Astrocyte of the cerebellum (primary cell): ENCODE results near the gene MT1H.

Experiments
- DNase-seq: peaks from one replicate; pipeline ENCODE4 v3.0.0-alpha.2; 2011; ENCODE audit warnings: low read depth
- H3K4me3 ChIP-seq: 2 replicates; pipeline ENCODE4 v1.5.1; 2011; ENCODE audit warnings: mild to moderate bottlenecking, low read depth, low read length, moderate library complexity
- in situ Hi-C: cut with HindIII; loops from 2 replicates; pipeline ENCODE4 v1.10.0; 2017; ENCODE audit warnings: low sequenced_read_pairs
- TF ChIP-seq, protein P1 (sequence below): IDR thresholded peaks from 2 replicates; pipeline ENCODE4 v1.5.1; 2012; ENCODE audit warnings: low read length, low read depth, moderate library complexity, mild to moderate bottlenecking; ENCODE audit errors: missing control alignments

Gene MT1H

DNA sequence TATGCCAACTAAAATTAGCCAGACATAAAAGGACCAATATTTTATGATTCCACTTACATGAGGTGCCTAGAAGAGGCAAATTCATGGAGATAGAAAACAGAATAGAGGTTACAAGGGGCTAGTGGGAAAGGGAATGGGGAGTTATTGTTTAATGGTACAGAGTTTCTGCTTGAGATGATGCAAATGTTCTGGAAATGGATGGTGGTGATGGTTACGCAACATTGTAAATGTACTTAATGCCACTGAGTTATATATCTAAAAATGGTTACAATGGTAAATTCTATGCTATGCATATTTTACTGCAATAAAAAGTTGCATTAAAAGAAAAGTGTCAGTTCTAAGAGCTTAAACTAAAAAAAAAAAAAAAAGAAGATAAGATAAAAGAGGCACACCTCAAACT is 30.6 kb downstream of the MT1H start:
- DNase-seq, result no peak
- in situ Hi-C loops, result no loop called here

DNA sequence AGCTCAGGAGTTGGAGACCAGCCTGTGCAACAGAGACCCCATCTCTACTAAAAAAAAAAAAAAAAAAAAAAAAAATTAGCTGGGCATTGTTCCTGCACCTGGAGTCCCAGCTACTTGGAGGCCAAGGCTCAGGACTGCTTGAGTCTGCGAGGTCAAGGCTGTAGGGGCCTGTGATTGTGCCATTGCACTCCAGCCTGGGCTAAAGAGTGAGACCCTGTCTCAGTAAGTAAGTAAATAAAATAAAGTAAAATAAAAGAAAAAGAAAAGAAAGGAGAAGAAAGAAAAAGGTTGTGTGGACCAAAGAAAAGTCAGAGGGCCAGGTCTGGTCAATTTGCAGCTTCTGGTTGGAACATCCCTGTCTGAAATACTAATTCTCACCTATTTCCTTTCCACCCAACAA is 31.0 kb downstream of the MT1H start:
- in situ Hi-C loops, result no loop called here
- no peak for DNase-seq
- H3K4me3 ChIP-seq, result no peak overlapping the region
- TF ChIP-seq, protein P1, sequence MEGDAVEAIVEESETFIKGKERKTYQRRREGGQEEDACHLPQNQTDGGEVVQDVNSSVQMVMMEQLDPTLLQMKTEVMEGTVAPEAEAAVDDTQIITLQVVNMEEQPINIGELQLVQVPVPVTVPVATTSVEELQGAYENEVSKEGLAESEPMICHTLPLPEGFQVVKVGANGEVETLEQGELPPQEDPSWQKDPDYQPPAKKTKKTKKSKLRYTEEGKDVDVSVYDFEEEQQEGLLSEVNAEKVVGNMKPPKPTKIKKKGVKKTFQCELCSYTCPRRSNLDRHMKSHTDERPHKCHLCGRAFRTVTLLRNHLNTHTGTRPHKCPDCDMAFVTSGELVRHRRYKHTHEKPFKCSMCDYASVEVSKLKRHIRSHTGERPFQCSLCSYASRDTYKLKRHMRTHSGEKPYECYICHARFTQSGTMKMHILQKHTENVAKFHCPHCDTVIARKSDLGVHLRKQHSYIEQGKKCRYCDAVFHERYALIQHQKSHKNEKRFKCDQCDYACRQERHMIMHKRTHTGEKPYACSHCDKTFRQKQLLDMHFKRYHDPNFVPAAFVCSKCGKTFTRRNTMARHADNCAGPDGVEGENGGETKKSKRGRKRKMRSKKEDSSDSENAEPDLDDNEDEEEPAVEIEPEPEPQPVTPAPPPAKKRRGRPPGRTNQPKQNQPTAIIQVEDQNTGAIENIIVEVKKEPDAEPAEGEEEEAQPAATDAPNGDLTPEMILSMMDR, result no peak

More for the DNA sequence above, 30.6 kb downstream of the MT1H start:
- TF ChIP-seq, protein P1, result no peak
- no peak overlapping the region for H3K4me3 ChIP-seq

DNA sequence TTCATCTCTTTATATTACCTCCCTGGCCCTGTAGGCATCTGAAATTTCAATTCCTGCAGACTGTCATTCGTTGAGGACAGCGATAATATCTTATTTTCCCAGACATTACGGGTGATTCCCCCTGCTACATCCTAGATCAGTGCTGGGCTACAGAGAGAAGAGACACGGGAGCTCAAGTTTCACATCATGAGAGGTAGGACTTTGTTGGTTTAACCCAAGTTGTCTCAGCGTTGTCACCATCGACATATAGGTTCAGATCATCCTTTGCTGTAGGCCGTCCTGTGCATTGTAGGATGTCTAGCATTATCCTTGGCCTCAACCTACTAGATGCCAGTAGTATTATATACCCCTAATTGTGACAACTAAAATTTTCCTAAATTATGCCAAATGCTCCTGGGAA is 31.9 kb downstream of the MT1H start:
- TF ChIP-seq, protein P1, result no peak
- H3K4me3 ChIP-seq, result no peak overlapping the region
- DNase-seq, result no peak
- in situ Hi-C loops, result no loop called here

DNA sequence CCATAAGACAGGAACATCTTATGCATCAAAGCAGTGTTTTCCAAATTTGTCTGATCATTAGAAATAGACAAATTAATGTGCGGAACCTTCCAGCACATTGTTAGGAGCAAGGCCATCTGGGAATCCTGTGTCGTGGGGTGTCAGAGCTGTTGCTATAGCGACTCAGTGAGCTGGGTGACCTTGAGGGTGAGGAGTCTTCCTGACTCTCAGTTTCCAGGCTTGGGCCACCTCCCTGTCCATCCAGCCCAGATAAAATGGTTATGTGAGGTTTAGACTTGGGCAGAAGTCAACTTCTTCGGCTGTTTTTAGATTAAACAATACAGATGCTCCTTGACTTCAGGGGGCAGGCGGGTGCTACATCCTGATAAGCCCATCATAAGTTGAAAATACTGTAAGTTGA is 33.2 kb downstream of the MT1H start:
- H3K4me3 ChIP-seq, result no peak overlapping the region
- in situ Hi-C loops, result no loop called here
- TF ChIP-seq, protein P1, result no peak
- no peak for DNase-seq

DNA sequence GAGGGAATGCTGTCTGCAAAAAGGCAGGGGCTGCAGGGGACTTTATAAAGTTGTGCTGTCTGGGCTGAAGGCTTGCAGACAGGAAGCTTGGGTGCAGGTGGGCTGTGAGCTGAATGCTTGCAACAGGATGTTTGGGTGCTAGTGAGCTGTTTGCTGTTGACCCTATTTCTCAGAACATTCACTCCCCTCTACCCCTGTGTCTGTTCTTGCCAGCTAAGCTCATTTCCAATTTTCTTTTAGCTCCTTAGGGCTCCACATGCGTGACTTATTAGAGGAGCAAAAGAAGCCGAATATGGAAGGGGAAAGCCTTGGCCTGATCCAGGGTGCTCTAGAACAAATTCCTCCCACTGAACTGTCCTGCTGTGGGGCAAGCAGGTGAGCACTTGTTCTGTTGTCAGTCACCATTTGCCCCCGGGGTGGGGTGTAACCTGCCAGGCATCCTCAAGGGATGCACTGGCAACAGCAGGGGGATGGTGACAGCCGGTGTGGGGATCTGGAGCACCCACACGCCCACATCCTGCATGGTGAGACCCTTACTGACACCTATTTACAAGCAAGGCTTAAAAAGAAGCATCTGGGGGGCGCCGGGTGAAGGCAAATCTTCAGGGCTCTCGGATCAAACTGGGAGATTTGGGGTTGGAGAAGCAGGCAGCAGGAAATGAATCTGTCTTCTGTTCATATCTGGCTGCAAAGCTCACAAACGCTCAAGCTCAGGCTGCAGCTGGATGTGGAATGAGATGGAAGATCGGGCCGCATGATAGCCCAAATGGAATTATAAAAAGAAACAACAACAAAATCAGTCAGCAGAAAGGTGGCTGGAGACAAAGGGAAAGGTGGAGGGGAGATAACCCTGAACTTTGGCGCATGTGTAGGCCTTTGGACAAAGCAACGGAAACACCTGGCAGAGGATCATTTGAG is 39.2 kb downstream of the MT1H start:
- in situ Hi-C loops, result no loop called here
- H3K4me3 ChIP-seq, result no peak overlapping the region
- no peak for DNase-seq
- TF ChIP-seq, protein P1, result no peak

DNA sequence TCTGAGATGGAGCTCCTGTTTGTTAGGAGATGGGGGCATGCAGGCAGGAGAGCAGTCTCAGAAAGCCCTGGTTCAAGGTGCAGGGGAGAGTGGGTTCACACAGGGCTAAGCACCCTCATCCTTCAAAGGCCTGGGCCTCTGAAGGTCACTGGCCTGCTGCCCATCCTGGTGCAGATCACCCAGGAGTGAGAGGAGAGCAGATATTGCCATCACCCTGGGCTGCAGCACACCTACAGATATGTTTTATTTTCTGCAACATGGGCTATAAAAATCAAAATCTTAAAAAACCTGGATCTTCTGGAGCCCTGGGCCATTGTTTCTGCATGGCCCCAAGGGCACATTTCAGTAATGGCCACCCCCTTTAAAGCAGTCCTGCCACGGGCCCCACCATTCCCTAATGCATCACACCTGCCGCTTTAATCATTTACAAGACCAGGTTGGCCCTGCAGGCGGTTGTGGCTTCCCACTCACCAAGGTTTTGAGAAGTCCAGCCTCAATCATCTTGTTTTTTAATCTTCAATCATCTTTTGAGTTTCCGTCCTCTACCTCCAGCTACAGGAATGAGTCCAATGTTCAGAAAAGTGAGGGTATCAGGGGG is 39.9 kb downstream of the MT1H start:
- in situ Hi-C loops, result no loop called here
- TF ChIP-seq, protein P1, result no peak
- H3K4me3 ChIP-seq, result no peak overlapping the region
- DNase-seq, result no peak
